Measurements from ENCODE around the gene GPR37L1.

GRCh38 chr1:202127836-202128622, 5.3 kb downstream of the GPR37L1 start:
- TF ChIP-seq ZNF362 (tag by site-specific recombination; IDR thresholded peaks at IDR 0.05) (no peak), ZNF114 (tag by site-specific recombination; IDR thresholded peaks at IDR 0.05) (no peak), SETDB1 (IDR thresholded peaks at IDR 0.05; ENCODE audit: insufficient read length, low read length) (no peak), PRDM1 (tag by site-specific recombination; IDR thresholded peaks at IDR 0.05) (no peak)
